Activated CD8-positive, alpha-beta memory T cell treated with anti-CD3 and anti-CD28 coated beads, Interleukin-2, amount 10 ng/mL, durations not matched to agents 7 days and 5 days (primary cell): ENCODE results near the gene SEMG1. TPM values are rescaled to one million over a fixed set of nuclear protein-coding genes. Genes with fewer than 3 reads are reported as not detected.

ENCODE experiments used
- ATAC-seq: fragments of 150-1000 bp; cut with Tn5 transposase; one replicate; pipeline ENCODE4 v1.10.0; 2021; ENCODE audit warnings: moderate library complexity
- CTCF ChIA-PET: fragments of 350-600 bp; sonication (Branson Sonifier 250); formaldehyde crosslinking; loops from one replicate; lab custom pipeline; 2021; ENCODE audit warnings: antibody characterized with exemption; lab: Charles Lee
- DNase-seq: peaks from one replicate; pipeline ENCODE4 v3.0.0-alpha.2; 2020
- H3K27ac Mint-ChIP-seq: one replicate; pipeline ENCODE4 v1.8.0; 2021; ENCODE audit warnings: mild to moderate bottlenecking, mixed read lengths
- H3K27me3 Mint-ChIP-seq: one replicate; pipeline ENCODE4 v1.8.0; 2021; ENCODE audit warnings: mixed read lengths
- H3K36me3 Mint-ChIP-seq: one replicate; pipeline ENCODE4 v1.8.0; 2021; ENCODE audit warnings: mild to moderate bottlenecking, mixed read lengths
- H3K4me1 Mint-ChIP-seq: one replicate; pipeline ENCODE4 v1.8.0; 2021; ENCODE audit warnings: mixed read lengths
- H3K4me3 Mint-ChIP-seq: one replicate; pipeline ENCODE4 v1.8.0; 2021; ENCODE audit warnings: mild to moderate bottlenecking, moderate library complexity, mixed read lengths
- H3K9me3 Mint-ChIP-seq: one replicate; pipeline ENCODE4 v1.8.0; 2022; ENCODE audit warnings: low read depth, mixed read lengths
- total RNA-seq, 2 experiments: library from RNA; stranded (reverse); gene quantifications; one replicate each; pipeline ENCODE4 v1.2.3, GENCODE V29; 2021

The SEMG1 gene
- total RNA-seq, 2 experiments from 2014 or later = not detected

- no peak for DNase-seq
- no peaks in the 10 kb centered on the region for H3K36me3 Mint-ChIP-seq
- no peak for ATAC-seq
- H3K27ac Mint-ChIP-seq = no peak overlapping the region
- CTCF ChIA-PET = no interaction called here
- H3K27me3 Mint-ChIP-seq = peaks cover 40% of the 10 kb centered on the region
- no peak overlapping the region for H3K4me3 Mint-ChIP-seq
- H3K9me3 Mint-ChIP-seq = no peaks in the 10 kb centered on the region
- H3K4me1 Mint-ChIP-seq = no peaks in the 10 kb centered on the region
These were observed 29.2 kb downstream of the SEMG1 start for GRCh38 chr20:45235995-45236394.

GRCh38 chr20:45238139-45238538 lies 31.3 kb downstream of the SEMG1 start:
- ATAC-seq (no peak), DNase-seq (no peak)
- H3K9me3 Mint-ChIP-seq = no peaks in the 10 kb centered on the region
- H3K4me1 Mint-ChIP-seq = no peaks in the 10 kb centered on the region
- H3K27me3 Mint-ChIP-seq = peaks cover 50% of the 10 kb centered on the region
- H3K4me3 Mint-ChIP-seq = no peak overlapping the region
- no peak overlapping the region for H3K27ac Mint-ChIP-seq
- CTCF ChIA-PET = no interaction called here
- no peaks in the 10 kb centered on the region for H3K36me3 Mint-ChIP-seq

- CTCF ChIA-PET = interaction anchor here (1.8 kb wide), 1 partner anchor 48 kb away, joined by 6 read pairs; no protein-coding TSS in a partner anchor
- Mint-ChIP-seq H3K4me3 (no peak overlapping the region), H3K4me1 (peaks cover 3% of the 10 kb centered on the region), H3K36me3 (no peaks in the 10 kb centered on the region), H3K27me3 (peaks cover 86% of the 10 kb centered on the region), H3K27ac (no peak overlapping the region), H3K9me3 (no peaks in the 10 kb centered on the region)
- ATAC-seq (no peak), DNase-seq (no peak)
These were observed 39.3 kb downstream of the SEMG1 start for GRCh38 chr20:45246109-45246508.

GRCh38 chr20:45247865-45248264 lies 41.0 kb downstream of the SEMG1 start:
- Mint-ChIP-seq H3K4me1 (peaks cover 3% of the 10 kb centered on the region), H3K27ac (no peak overlapping the region), H3K9me3 (no peaks in the 10 kb centered on the region), H3K36me3 (no peaks in the 10 kb centered on the region), H3K4me3 (no peak overlapping the region), H3K27me3 (peaks cover 83% of the 10 kb centered on the region)
- DNase-seq (no peak), ATAC-seq (no peak)
- CTCF ChIA-PET = no interaction called here

GRCh38 chr20:45248609-45249008 lies 41.8 kb downstream of the SEMG1 start:
- no peak for DNase-seq
- no peak overlapping the region for H3K27ac Mint-ChIP-seq
- peaks cover 3% of the 10 kb centered on the region for H3K4me1 Mint-ChIP-seq
- H3K27me3 Mint-ChIP-seq = peaks cover 83% of the 10 kb centered on the region
- H3K9me3 Mint-ChIP-seq = no peaks in the 10 kb centered on the region
- no peak overlapping the region for H3K4me3 Mint-ChIP-seq
- no peaks in the 10 kb centered on the region for H3K36me3 Mint-ChIP-seq
- CTCF ChIA-PET = no interaction called here
- ATAC-seq = no peak

GRCh38 chr20:45251884-45252560 lies 45.2 kb downstream of the SEMG1 start:
- H3K27ac Mint-ChIP-seq = no peak overlapping the region
- DNase-seq (no peak), ATAC-seq (no peak)
- peaks cover 70% of the 10 kb centered on the region for H3K27me3 Mint-ChIP-seq
- CTCF ChIA-PET = no interaction called here
- no peaks in the 10 kb centered on the region for H3K36me3 Mint-ChIP-seq
- no peak overlapping the region for H3K4me3 Mint-ChIP-seq
- H3K9me3 Mint-ChIP-seq = no peaks in the 10 kb centered on the region
- H3K4me1 Mint-ChIP-seq = peaks cover 10% of the 10 kb centered on the region

- Mint-ChIP-seq H3K36me3 (no peaks in the 10 kb centered on the region), H3K27me3 (peaks cover 58% of the 10 kb centered on the region), H3K4me1 (peaks cover 10% of the 10 kb centered on the region), H3K4me3 (no peak overlapping the region), H3K27ac (no peak overlapping the region), H3K9me3 (no peaks in the 10 kb centered on the region)
- ATAC-seq = no peak
- no peak for DNase-seq
- CTCF ChIA-PET = interaction anchor here (1.6 kb wide), 1 partner anchor 40 kb away, joined by 3 read pairs; no protein-coding TSS in a partner anchor
These were observed 46.4 kb downstream of the SEMG1 start for GRCh38 chr20:45253261-45253660.

DNA sequence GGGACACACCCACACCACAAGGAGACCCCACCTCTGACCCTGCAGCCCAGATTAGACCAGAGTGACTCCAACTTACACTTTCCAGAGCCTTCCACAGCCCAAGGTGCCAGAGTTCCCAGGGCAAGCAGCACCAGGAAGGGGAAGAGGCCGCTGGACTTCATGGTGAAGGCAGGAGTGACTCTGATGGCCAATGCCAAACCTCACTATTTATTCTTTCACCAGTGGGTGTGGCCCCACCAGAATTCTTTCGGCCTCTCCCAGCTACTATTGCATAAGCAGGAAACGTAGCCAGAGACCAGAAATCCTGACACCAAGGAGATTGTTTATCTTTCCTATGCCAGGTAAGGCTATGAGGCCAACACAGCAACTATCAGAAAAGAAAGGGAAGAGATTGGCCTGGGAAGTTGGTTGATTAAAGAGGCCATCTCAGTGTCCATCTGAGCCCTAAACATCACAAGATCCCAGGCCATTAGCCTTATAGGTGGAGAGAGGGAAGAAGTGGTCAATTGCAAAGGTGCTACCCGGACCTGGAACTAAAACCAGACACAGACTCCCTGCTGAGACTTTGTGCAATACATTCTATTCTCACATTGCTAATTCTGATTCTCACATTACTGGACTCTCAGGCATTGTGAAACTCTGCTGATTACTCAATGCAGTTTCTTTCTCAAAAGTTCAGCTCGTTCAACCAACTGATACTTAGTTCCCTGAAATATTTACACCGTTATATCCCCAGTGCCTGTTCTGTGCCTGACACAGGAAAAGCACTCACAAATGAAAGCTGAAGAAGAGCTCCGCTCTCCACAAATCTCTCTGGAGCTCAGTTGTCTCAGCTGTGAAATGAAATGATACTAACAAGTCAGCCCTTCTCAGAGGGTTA lies 47.8 kb downstream of the SEMG1 start, which contains the start of gene SLPI:
Gene SLPI, minus strand, starts transcription at position 182 of the 880 bp plus-strand sequence. Its CDS starts 21 bp downstream, at position 161.
- no peak within 1 kb of the TSS for H3K4me3 Mint-ChIP-seq
- no peak within 1 kb of the TSS for H3K27ac Mint-ChIP-seq
- ATAC-seq (no peak), DNase-seq (no peak)
- peaks cover 55% of the 10 kb centered on the region for H3K27me3 Mint-ChIP-seq
- H3K36me3 Mint-ChIP-seq = no peaks in the 10 kb centered on the region
- H3K9me3 Mint-ChIP-seq = no peaks in the 10 kb centered on the region
- CTCF ChIA-PET = interaction anchor here (0.8 to 1.6 kb wide), 3 partner anchors 39 to 114 kb away, joined by 3 read pairs; no protein-coding TSS in a partner anchor
- H3K4me1 Mint-ChIP-seq = peaks cover 9% of the 10 kb centered on the region

- Mint-ChIP-seq H3K4me3 (no peak overlapping the region), H3K36me3 (no peaks in the 10 kb centered on the region), H3K27ac (no peak overlapping the region), H3K27me3 (peaks cover 55% of the 10 kb centered on the region), H3K9me3 (no peaks in the 10 kb centered on the region), H3K4me1 (peaks cover 7% of the 10 kb centered on the region)
- ATAC-seq (no peak), DNase-seq (no peak)
- CTCF ChIA-PET = no interaction called here
These were observed 50.3 kb downstream of the SEMG1 start for GRCh38 chr20:45257161-45257560.

- Mint-ChIP-seq H3K27me3 (peaks cover 58% of the 10 kb centered on the region), H3K27ac (no peak overlapping the region), H3K4me1 (peaks cover 7% of the 10 kb centered on the region), H3K9me3 (no peaks in the 10 kb centered on the region), H3K36me3 (no peaks in the 10 kb centered on the region), H3K4me3 (no peak overlapping the region)
- CTCF ChIA-PET = no interaction called here
- no peak for ATAC-seq
- DNase-seq = no peak
These were observed 50.9 kb downstream of the SEMG1 start for GRCh38 chr20:45257711-45258110.

DNA sequence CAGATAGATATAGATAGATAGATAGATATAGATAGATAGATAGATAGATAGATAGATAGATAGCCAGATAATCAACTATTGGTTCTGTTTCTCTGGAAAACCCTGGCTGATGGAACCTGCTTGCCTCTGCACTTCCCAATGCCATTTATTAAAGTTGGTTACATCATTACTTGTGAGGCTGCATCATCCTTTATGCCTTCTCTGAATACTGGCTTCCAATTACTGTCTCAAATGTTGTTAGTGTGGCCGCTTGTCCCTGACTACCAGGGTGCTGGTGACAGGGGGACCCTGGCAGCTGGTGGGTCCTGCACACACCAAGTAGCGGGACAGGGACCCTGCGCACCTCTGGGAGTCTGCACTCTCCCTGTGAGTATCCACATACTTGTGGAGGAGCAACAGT lies 51.4 kb downstream of the SEMG1 start:
- CTCF ChIA-PET = interaction anchor here (1.0 kb wide), 1 partner anchor 32 kb away, joined by 3 read pairs; no protein-coding TSS in a partner anchor
- DNase-seq (no peak), ATAC-seq (no peak)
- H3K36me3 Mint-ChIP-seq = no peaks in the 10 kb centered on the region
- H3K4me3 Mint-ChIP-seq = no peak overlapping the region
- no peak overlapping the region for H3K27ac Mint-ChIP-seq
- peaks cover 7% of the 10 kb centered on the region for H3K4me1 Mint-ChIP-seq
- H3K9me3 Mint-ChIP-seq = no peaks in the 10 kb centered on the region
- H3K27me3 Mint-ChIP-seq = peaks cover 56% of the 10 kb centered on the region

- CTCF ChIA-PET = interaction anchor here (1.0 kb wide), 1 partner anchor 32 kb away, joined by 3 read pairs; no protein-coding TSS in a partner anchor
- ATAC-seq = no peak
- peaks cover 56% of the 10 kb centered on the region for H3K27me3 Mint-ChIP-seq
- no peak overlapping the region for H3K27ac Mint-ChIP-seq
- no peaks in the 10 kb centered on the region for H3K36me3 Mint-ChIP-seq
- DNase-seq = no peak
- no peak overlapping the region for H3K4me3 Mint-ChIP-seq
- peaks cover 7% of the 10 kb centered on the region for H3K4me1 Mint-ChIP-seq
- no peaks in the 10 kb centered on the region for H3K9me3 Mint-ChIP-seq
These were observed 51.8 kb downstream of the SEMG1 start for GRCh38 chr20:45258664-45259063.
